ENCODE measurements around the gene SBF1.

Gene SBF1

DNA sequence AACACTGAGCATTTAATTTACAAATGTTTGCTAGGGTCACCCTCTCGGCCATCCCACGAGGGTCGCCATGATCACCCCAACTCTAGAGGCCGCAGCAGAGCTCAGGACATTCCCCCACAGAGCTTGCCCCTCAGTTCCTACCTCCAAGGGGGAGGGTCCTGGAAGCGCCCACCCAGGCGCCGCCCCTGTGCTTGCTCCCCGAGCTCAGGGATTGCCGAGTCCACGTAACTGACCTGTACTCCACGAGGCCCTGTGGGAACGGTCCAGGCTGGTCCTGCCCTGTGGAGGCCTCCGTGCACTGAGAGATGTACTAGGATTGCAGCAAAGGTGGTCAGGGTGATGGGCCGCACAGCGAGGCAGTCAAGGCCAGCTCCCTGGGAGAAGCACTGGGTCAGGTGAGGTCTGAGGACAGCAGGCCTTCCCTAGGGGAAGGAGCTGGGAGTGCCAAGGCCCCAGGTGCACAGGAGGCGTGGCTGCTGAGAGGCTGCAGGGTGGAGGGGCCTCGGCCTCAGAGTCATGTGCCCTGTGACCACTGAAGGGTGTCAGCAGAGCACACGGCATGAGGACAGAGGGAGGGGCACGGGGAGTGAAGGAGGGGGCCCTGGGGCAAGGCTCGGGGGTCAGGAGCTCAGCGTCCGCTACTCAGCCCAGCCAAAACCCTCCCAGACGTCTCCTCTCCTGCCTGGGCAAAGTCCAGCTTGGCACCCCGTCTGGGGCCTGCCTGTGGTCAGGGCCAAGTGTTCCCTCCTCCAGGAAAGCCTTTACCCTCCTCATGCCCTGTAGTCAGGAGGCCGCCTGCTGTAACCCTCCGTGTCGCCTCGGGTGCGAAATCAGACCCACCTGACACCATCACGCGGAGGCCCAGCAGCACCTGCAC is 9.4 kb upstream of the SBF1 start:
- DNase-seq: no peak

DNA sequence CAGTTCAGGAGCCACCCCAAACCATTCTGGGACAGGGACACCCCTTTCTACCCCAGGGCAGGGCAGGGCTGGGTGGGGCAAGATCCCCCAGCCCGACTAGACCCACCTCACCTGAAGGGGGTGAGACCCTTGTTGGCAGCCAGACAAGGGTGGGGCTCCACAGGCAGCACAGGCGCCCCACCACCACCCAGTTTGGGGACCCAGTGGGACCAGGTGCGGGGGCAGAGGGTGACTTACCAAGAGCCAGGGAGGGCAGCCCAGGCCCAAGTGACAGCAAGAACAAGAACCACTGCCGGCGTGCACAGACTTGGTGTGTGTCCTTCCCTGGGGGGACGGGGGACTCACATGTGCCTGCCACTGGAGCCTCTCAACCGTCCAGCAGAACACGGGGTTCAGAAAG is 8.7 kb upstream of the SBF1 start:
- no peak for DNase-seq

GRCh38 chr22:50483106-50483505 is 8.3 kb upstream of the SBF1 start:
- DNase-seq: no peak

- DNase-seq: no peak
Observed at GRCh38 chr22:50482107-50483074, 7.6 kb upstream of the SBF1 start.

DNA sequence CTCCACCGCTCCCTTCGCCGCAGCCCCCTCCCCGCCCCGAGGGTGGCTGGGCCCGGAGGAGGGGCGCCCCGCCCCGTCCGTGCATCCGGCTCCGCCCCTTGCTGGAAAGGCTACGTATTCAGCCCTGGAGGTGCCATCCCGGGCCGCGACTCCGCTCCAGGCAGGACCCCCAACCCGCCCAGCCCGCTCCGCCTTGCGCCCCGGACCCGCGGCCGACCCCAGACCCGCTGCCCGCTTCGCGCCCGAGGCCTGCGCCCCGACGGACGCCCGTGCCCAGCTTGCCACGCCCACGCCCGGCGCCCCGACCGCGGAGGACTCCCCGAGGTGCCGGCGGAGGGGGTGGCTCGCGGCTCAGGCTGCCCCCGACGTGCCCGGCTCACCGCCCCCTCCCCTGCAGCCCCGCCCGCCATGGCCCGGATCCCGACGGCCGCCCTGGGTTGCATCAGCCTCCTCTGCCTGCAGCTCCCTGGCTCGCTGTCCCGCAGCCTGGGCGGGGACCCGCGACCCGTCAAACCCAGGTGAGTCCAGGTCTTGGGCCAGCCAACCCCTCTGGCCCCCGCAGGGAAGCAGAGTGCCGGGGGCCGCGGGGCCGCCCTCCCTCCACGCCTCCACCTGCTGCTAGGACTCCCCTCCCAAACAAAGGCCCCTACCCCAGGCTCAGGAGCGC is 6.7 kb upstream of the SBF1 start, which contains the start of gene ADM2:
Gene ADM2 (plus strand): TSS at position 104 of the 667 bp plus-strand sequence. CDS start 305 bp downstream, at position 409.
- DNase-seq: no peak

GRCh38 chr22:50481045-50481439 is 6.2 kb upstream of the SBF1 start:
- no peak for DNase-seq

GRCh38 chr22:50479721-50480120 is 4.9 kb upstream of the SBF1 start:
- no peak for DNase-seq

- no peak for DNase-seq
Observed at GRCh38 chr22:50477923-50478322, 3.1 kb upstream of the SBF1 start.

GRCh38 chr22:50476868-50477267 is 2.0 kb upstream of the SBF1 start:
- no peak for DNase-seq

GRCh38 chr22:50475652-50476002 is 792 bp upstream of the SBF1 start:
- DNase-seq: no peak

DNA sequence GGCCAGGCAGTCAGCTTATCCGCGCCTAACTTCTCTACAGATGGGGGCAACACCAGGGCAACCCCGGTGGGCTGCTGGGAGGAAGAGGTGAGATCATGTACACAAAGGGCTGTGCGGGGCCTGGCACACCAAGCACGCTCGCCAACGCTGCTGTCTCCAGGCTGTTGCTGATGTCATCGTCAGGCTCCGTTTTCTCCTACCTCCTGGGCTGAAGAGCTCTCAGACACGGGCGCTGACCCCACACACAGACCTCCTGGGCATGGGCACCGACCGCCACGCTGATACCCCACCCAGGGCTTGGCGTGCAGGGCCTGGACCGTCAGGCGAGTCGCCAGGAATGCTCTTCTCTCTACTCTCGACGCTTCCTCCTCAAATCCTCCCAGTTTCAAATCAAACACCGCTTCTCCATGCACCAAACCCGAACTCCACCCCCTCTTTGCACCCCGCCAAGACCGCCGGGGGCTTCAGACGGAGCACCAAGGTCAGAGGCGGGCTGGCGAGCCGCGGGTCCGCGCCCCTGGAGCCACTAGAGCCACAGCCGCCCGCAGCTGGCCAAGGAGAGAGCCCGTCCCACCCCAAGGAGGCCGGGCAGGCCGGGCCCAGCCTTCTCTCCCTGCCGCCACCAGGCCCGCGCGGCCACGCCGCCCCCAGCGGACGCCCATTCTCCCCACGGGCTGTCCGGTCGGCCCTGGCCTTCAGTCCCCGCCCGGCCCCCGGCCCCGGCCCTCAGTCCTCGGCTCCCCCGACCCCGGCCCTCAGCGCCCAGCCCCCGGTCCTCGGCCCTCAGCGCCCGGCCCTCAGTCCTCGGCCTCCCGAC is 772 bp downstream of the SBF1 start:
- no peak for DNase-seq

GRCh38 chr22:50473088-50473487 is 1.7 kb downstream of the SBF1 start:
- DNase-seq: no peak

GRCh38 chr22:50471962-50472361 is 2.9 kb downstream of the SBF1 start:
- no peak for DNase-seq

DNA sequence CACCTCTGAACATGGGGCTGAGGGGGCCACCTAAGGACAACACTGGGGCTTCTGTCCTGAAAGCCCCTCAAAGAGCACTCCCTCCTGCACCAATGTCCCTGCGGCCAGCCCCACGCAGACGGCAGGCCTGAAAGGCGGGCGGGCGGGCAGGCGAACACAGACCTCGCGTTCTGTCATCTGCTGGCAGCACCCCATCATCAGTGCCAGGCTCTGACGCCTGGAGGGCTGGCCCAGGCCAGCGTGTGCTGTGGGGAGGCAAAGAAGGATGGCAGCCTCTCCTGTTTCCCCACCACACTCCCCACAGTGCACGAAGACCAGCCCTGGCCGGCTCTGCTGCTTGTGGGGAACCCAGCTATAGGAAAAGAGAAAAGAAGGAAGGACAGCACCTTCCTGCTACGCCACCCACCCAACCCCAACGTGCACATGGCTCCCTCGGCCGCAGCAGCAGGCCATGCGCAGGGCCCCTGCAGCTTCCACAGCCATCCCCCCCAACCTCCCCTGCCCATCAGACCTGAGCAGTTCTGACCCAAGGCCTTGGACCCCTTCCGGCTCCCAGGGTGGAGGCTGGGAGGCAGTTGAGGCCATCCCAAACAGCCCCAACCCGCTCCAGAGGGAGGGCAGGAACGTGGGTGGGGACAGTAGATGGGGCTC is 3.5 kb downstream of the SBF1 start:
- no peak for DNase-seq

DNA sequence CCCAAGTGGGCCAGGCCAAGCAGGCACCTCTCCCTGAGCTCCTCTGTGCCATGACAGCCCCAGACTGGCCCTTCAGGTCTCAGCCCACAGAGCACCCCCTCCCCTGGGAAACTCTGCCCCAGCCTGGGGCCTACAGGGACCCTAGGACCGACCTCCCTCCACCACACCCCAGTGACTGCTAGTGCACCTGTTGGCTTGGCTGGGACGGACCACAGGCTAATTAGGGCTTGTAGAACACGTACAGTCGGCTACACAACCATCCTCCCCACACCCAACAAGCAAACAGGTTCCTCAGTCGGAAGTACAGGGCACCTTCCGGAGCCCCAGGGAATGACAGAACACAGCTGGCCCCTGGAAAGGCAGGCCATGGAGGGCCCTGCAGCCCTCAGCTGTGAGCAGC is 4.3 kb downstream of the SBF1 start:
- DNase-seq: no peak

DNA sequence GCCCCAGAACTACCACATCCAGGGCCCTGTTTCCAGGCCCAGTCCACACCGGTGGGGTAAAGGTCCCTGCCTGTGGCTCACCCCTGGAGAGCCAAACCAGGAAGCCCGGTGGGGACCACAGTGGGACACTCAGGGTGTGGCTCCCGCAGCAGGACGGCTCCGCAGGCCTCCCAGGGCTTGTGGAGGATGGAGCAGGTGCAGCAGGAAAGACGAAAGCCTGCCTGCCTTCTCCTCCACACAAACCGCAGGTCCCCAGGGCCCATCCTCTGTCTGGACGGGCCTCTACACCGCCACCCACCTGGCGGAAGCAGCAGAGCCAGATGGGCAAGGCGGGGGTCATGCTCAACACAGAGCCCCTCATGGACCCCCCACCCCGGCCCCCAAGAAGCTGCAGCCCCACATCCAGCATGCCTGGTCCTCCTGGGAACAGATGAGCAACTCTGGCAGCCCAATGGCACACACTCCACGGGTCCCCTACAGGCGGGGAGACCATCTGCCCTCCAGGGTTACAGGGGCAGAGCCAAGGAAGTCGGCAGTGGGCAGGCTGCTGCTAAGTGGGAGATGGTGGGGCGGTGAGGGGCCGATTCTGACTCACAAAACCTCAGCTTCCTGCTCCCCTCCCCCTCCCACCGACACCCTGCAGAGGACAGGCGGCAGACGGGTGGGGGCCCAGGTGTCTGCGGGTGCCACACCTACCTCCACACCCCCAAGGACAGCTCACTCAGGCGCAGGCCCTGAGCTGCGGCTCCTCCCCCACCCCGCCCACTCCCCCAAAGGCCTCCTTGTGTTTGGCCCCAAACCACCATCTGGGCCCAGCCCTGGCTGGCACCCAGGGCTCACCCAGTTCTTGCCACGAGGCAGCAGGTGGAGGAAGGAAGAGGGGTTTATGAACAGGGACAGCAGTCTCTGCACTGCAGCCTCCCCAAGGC is 5.2 kb downstream of the SBF1 start:
- DNase-seq: peak; percentile 97

DNA sequence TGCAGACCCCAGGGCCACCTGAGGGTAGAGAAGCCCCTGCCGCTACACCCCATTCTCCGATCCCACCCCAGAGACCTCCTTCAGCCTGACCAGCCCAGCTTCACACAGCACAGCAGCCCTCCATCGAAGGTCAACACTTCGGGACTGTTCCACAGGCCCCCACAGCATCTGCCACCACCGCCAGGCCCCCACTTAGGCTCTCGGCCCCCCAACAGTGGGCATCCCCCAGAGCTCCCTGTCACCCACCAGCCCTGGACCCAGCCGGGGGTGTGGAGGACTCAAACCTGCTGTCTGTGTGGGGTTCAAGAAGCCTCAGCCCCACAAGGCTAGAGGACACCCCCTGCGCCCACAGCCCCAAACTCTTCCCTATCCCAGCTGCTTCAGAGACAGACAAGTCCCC is 6.2 kb downstream of the SBF1 start:
- DNase-seq: no peak

- DNase-seq: no peak
Observed at GRCh38 chr22:50467773-50468440, 6.9 kb downstream of the SBF1 start.

- no peak for DNase-seq
Observed at GRCh38 chr22:50467341-50467740, 7.5 kb downstream of the SBF1 start.
